ENCODE measurements around the gene CENPF.

- TF ChIP-seq CTCF (IDR thresholded peaks at IDR 0.05) (no peak), POLR2A (IDR thresholded peaks at IDR 0.05) (no peak)
Observed at GRCh38 chr1:214587165-214587564, 15.8 kb upstream of the CENPF start.
